Mesothelial cell of epicardium (in vitro differentiated cells): ENCODE data around the gene DPH7. TPM values are rescaled to one million over a fixed set of nuclear protein-coding genes. Genes with fewer than 3 reads are reported as not detected.

Experiments used
- DNase-seq, 2 experiments: peaks; one replicate each; pipeline ENCODE4 v3.0.0; 2021; ENCODE audit warnings: low spot score in 2 of 2; ENCODE audit not compliant: unreplicated experiment in 2 of 2
- H3K27ac Mint-ChIP-seq: 2 replicates; pipeline ENCODE4 v1.8.0; 2021; ENCODE audit warnings: mixed read lengths
- H3K27me3 Mint-ChIP-seq: 2 replicates; pipeline ENCODE4 v1.8.0; 2021; ENCODE audit warnings: low read depth, mixed read lengths
- H3K36me3 Mint-ChIP-seq: 2 replicates; pipeline ENCODE4 v1.8.0; 2021; ENCODE audit warnings: mixed read lengths
- H3K4me1 Mint-ChIP-seq: 2 replicates; pipeline ENCODE4 v1.8.0; 2021; ENCODE audit warnings: mixed read lengths
- H3K4me3 Mint-ChIP-seq: 2 replicates; pipeline ENCODE4 v1.8.0; 2021; ENCODE audit warnings: mild to moderate bottlenecking, moderate library complexity, mixed read lengths
- H3K9me3 Mint-ChIP-seq: 2 replicates; pipeline ENCODE4 v1.8.0; 2021; ENCODE audit warnings: mixed read lengths
- CTCF ChIP-seq: fragments of 200-600 bp; sonication (generic); IDR thresholded peaks from one replicate; pipeline ENCODE4 v1.5.0; 2021; ENCODE audit warnings: antibody characterized with exemption; ENCODE audit not compliant: unreplicated experiment
- total RNA-seq: library from RNA; stranded (reverse); gene quantifications from 3 replicates; pipeline ENCODE4 v1.2.1, GENCODE V29; 2021

DPH7 gene
- total RNA-seq, 1 donor from 2014 or later = 59.4 TPM

GRCh38 chr9:137590469-137591383 is 12.0 kb upstream of the DPH7 start, which contains the start of gene ZMYND19:
Gene ZMYND19, minus strand, starts transcription at chr9:137590512. Its CDS starts 249 bp downstream, at chr9:137590263.
- TF ChIP-seq CTCF = no peak
- Mint-ChIP-seq H3K27ac (peak within 1 kb of the TSS; percentile 98), H3K9me3 (no peaks in the 10 kb centered on the region), H3K4me3 (peak within 1 kb of the TSS; percentile 98), H3K27me3 (no peaks in the 10 kb centered on the region), H3K36me3 (peaks cover 10% of the 10 kb centered on the region), H3K4me1 (peaks cover 9% of the 10 kb centered on the region)
- peak; percentile 89 to 96 for DNase-seq

GRCh38 chr9:137590123-137590468 is 11.4 kb upstream of the DPH7 start:
- peaks cover 10% of the 10 kb centered on the region for H3K36me3 Mint-ChIP-seq
- no peak overlapping the region for H3K4me3 Mint-ChIP-seq
- no peak for DNase-seq
- peaks cover 9% of the 10 kb centered on the region for H3K4me1 Mint-ChIP-seq
- H3K27ac Mint-ChIP-seq = no peak overlapping the region
- TF ChIP-seq CTCF = no peak
- H3K9me3 Mint-ChIP-seq = no peaks in the 10 kb centered on the region
- no peaks in the 10 kb centered on the region for H3K27me3 Mint-ChIP-seq

- H3K4me3 Mint-ChIP-seq = peak overlapping the region; percentile 79
- TF ChIP-seq CTCF = no peak
- H3K4me1 Mint-ChIP-seq = peaks cover 9% of the 10 kb centered on the region
- DNase-seq = no peak
- H3K27ac Mint-ChIP-seq = peak overlapping the region; percentile 79
- no peaks in the 10 kb centered on the region for H3K27me3 Mint-ChIP-seq
- H3K9me3 Mint-ChIP-seq = no peaks in the 10 kb centered on the region
- peaks cover 14% of the 10 kb centered on the region for H3K36me3 Mint-ChIP-seq
Observed at GRCh38 chr9:137589441-137590122, 10.9 kb upstream of the DPH7 start.

- H3K9me3 Mint-ChIP-seq = no peaks in the 10 kb centered on the region
- no peak overlapping the region for H3K27ac Mint-ChIP-seq
- DNase-seq = no peak
- H3K4me3 Mint-ChIP-seq = peak overlapping the region; percentile 79
- peaks cover 14% of the 10 kb centered on the region for H3K36me3 Mint-ChIP-seq
- peaks cover 9% of the 10 kb centered on the region for H3K4me1 Mint-ChIP-seq
- H3K27me3 Mint-ChIP-seq = no peaks in the 10 kb centered on the region
- no peak for TF ChIP-seq CTCF
Observed at GRCh38 chr9:137588891-137589290, 10.2 kb upstream of the DPH7 start.

- no peak for TF ChIP-seq CTCF
- Mint-ChIP-seq H3K4me1 (peaks cover 9% of the 10 kb centered on the region), H3K4me3 (peak overlapping the region; percentile 79), H3K9me3 (no peaks in the 10 kb centered on the region), H3K36me3 (peaks cover 14% of the 10 kb centered on the region), H3K27me3 (no peaks in the 10 kb centered on the region), H3K27ac (no peak overlapping the region)
- no peak for DNase-seq
Observed at GRCh38 chr9:137588311-137588710, 9.6 kb upstream of the DPH7 start.
